Measurements from ENCODE around the gene NDUFB2.

The NDUFB2 gene

DNA sequence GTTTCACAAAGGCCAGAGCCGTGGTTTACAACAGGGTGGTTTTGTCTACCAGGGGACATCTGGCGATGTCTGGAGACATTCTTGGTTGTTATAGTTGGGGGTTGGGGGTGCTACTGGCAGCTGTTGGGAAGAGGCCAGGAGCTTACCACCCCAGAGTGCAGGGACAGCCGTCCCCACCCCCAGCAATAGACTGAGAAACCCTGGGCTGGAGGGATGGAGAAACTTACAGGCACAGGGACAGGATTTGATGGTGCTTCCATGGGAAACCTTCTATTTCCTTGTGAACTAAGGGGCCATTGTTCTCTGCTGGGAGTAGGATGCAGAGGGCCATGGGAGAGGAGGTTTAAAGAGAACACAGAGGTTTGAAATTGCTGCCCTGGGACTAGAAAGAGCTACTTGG, 12.9 kb upstream of the NDUFB2 start:
- no peak overlapping the region for H3K9ac ChIP-seq (ENCODE audit: low read depth, low read length, poor library complexity, severe bottlenecking)
- H2AFZ ChIP-seq (ENCODE audit: low read length), result no peak overlapping the region
- H3K9me2 ChIP-seq (replicated peaks; ENCODE audit: low read depth, low read length), result no peaks in the 10 kb centered on the region
- no peaks in the 10 kb centered on the region for H3K79me2 ChIP-seq (ENCODE audit: insufficient read depth, low read length)
- no peak overlapping the region for H3K4me3 ChIP-seq (ENCODE audit: low read length, poor library complexity, severe bottlenecking)
- H3K27me3 ChIP-seq (ENCODE audit: insufficient read depth, low read length, poor library complexity, severe bottlenecking), result no peaks in the 10 kb centered on the region
- no peaks in the 10 kb centered on the region for H3K4me1 ChIP-seq (ENCODE audit: insufficient read depth, low read length, poor library complexity, severe bottlenecking)
- no peak overlapping the region for H3K4me2 ChIP-seq (ENCODE audit: low read depth, low read length, poor library complexity, severe bottlenecking)
- no peaks in the 10 kb centered on the region for H4K20me1 ChIP-seq (ENCODE audit: insufficient read depth, low read length, poor library complexity, severe bottlenecking)
- TF ChIP-seq, protein P1, sequence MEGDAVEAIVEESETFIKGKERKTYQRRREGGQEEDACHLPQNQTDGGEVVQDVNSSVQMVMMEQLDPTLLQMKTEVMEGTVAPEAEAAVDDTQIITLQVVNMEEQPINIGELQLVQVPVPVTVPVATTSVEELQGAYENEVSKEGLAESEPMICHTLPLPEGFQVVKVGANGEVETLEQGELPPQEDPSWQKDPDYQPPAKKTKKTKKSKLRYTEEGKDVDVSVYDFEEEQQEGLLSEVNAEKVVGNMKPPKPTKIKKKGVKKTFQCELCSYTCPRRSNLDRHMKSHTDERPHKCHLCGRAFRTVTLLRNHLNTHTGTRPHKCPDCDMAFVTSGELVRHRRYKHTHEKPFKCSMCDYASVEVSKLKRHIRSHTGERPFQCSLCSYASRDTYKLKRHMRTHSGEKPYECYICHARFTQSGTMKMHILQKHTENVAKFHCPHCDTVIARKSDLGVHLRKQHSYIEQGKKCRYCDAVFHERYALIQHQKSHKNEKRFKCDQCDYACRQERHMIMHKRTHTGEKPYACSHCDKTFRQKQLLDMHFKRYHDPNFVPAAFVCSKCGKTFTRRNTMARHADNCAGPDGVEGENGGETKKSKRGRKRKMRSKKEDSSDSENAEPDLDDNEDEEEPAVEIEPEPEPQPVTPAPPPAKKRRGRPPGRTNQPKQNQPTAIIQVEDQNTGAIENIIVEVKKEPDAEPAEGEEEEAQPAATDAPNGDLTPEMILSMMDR (conservative IDR thresholded peaks at IDR 0.05; ENCODE audit: low read length), result no peak
- TF ChIP-seq EZH2phosphoT487 (IDR thresholded peaks at IDR 0.05; ENCODE audit: borderline replicate concordance), result no peak
- H3K9me3 ChIP-seq (ENCODE audit: insufficient read depth, low read depth, low read length), result no peaks in the 10 kb centered on the region
- no peaks in the 10 kb centered on the region for H3F3A ChIP-seq (ENCODE audit: low read depth)
- H3K36me3 ChIP-seq (ENCODE audit: insufficient read depth, low read length), result peaks cover 13% of the 10 kb centered on the region; the same call in 1 of the 2 replicates

DNA sequence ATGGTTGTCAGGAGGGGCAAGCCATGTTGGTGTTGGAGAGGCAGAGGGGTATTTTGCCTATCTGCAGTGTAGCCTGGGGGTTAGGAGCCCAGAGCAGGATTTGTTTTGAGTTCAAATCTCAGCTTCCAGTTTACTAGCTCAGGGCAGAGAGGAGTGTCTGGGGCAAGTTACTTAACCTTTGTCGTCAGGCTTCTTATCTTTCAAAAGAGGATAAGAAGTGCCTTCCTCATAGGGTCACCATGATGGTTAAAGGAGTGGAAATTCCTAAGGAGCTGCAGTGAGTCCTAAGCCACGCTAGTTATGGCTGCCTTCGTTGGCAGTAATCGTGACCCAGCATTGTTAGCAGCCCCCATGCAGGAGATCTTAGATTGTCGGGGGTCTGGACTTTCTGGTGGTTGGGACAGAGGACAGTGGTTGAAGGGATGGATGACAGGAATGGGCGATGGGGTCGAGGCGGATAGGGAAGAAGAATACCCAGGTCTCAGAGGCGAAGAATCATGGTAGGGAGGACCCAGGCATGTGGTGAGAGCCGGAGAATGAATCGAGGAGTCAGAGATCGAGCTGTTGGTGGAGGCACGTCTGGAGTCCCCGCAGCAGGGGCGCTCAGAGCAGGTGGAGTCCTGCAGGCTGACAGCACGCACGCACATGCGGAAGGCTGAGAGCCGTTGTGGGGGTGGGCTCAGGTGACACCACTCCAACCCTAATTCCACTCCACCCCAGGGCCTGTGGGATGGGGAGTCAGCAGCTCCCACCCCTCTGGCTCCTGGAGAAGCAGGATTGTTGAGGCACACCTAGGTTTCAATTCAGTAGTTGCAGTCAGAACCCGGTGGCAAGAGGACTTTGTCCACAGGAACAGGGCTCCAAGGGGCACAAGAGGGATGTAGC, 12.2 kb upstream of the NDUFB2 start:
- Histone ChIP-seq H3K4me2 (ENCODE audit: low read depth, low read length, poor library complexity, severe bottlenecking) (no peak overlapping the region), H2AFZ (ENCODE audit: low read length) (no peak overlapping the region), H3K36me3 (ENCODE audit: insufficient read depth, low read length) (peaks cover 14% of the 10 kb centered on the region; the same call in 1 of the 2 replicates), H3K27me3 (ENCODE audit: insufficient read depth, low read length, poor library complexity, severe bottlenecking) (no peaks in the 10 kb centered on the region), H4K20me1 (ENCODE audit: insufficient read depth, low read length, poor library complexity, severe bottlenecking) (no peaks in the 10 kb centered on the region), H3K4me3 (ENCODE audit: low read length, poor library complexity, severe bottlenecking) (no peak overlapping the region), H3K9me2 (replicated peaks; ENCODE audit: low read depth, low read length) (no peaks in the 10 kb centered on the region), H3K9me3 (ENCODE audit: insufficient read depth, low read depth, low read length) (no peaks in the 10 kb centered on the region), H3K79me2 (ENCODE audit: insufficient read depth, low read length) (no peaks in the 10 kb centered on the region), H3K4me1 (ENCODE audit: insufficient read depth, low read length, poor library complexity, severe bottlenecking) (no peaks in the 10 kb centered on the region), H3F3A (ENCODE audit: low read depth) (no peaks in the 10 kb centered on the region), H3K9ac (ENCODE audit: low read depth, low read length, poor library complexity, severe bottlenecking) (no peak overlapping the region)
- TF ChIP-seq, protein P1 (conservative IDR thresholded peaks at IDR 0.05; ENCODE audit: low read length), result no peak
- no peak for TF ChIP-seq EZH2phosphoT487 (IDR thresholded peaks at IDR 0.05; ENCODE audit: borderline replicate concordance)

DNA sequence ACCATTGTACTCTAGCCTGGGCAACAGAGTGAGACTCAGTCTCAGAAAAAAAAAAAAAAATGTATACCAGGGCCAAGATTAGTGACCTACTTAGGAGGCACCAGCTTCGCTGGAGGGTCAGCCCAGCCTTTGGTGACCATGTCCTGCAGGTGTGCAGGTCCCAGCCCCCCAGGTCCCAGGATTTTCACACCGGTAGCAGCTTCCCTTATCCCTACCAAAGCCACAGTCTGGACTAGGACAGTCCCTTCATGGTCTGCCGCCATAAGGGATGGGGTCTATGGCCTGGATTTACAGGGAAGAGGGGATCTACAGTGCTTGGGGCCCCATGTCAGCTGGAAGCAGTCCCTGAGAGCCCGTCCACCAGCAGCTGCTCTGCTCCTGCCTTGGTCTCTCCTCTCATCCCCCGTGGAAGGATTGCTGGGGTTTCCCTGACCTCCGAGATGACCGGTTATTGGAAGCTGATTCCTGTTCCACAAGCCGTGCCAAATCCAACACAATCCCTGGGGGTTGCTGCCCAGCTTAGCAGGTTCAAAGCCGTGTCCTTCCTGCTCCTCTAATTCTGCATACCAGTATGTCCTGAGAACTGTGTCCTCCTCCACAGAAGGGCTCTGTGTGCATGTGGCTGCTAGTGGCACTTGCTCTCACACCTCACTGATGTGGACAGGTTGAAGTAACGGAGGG, 11.0 kb upstream of the NDUFB2 start:
- TF ChIP-seq, protein P1 (conservative IDR thresholded peaks at IDR 0.05; ENCODE audit: low read length), result no peak
- no peak for TF ChIP-seq EZH2phosphoT487 (IDR thresholded peaks at IDR 0.05; ENCODE audit: borderline replicate concordance)
- Histone ChIP-seq H3K4me1 (ENCODE audit: insufficient read depth, low read length, poor library complexity, severe bottlenecking) (no peaks in the 10 kb centered on the region), H3K9me3 (ENCODE audit: insufficient read depth, low read depth, low read length) (no peaks in the 10 kb centered on the region), H3F3A (ENCODE audit: low read depth) (no peaks in the 10 kb centered on the region), H3K79me2 (ENCODE audit: insufficient read depth, low read length) (no peaks in the 10 kb centered on the region), H3K27me3 (ENCODE audit: insufficient read depth, low read length, poor library complexity, severe bottlenecking) (no peaks in the 10 kb centered on the region), H3K9me2 (replicated peaks; ENCODE audit: low read depth, low read length) (no peaks in the 10 kb centered on the region), H2AFZ (ENCODE audit: low read length) (no peak overlapping the region), H3K36me3 (ENCODE audit: insufficient read depth, low read length) (peaks cover 12% of the 10 kb centered on the region; the same call in 1 of the 2 replicates), H3K9ac (ENCODE audit: low read depth, low read length, poor library complexity, severe bottlenecking) (no peak overlapping the region), H3K4me2 (ENCODE audit: low read depth, low read length, poor library complexity, severe bottlenecking) (no peak overlapping the region), H4K20me1 (ENCODE audit: insufficient read depth, low read length, poor library complexity, severe bottlenecking) (no peaks in the 10 kb centered on the region), H3K4me3 (ENCODE audit: low read length, poor library complexity, severe bottlenecking) (no peak overlapping the region)
